Thoracic aorta (tissue), 2 donors: Measurements from ENCODE around the gene TSPAN11. TPM values are rescaled to one million over a fixed set of nuclear protein-coding genes. Genes with fewer than 3 reads are reported as not detected.

Source experiments
- ATAC-seq: fragments of 150-250 bp; one replicate; pipeline ENCODE4 v1.8.0; 2017; ENCODE audit warnings: low read depth; ENCODE audit not compliant: insufficient number of reproducible peaks, low FRiP score
- DNase-seq: peaks from one replicate; pipeline ENCODE4 v3.0.0-alpha.2; 2020; ENCODE audit warnings: low spot score
- H3K27ac ChIP-seq, 2 donors: fragments of 200-600 bp; sonication (generic); 1 replicate in 1 of 2; 2 replicates in 1 of 2; pipeline ENCODE4 v1.5.1; 2016; ENCODE audit warnings: mild to moderate bottlenecking in 2 of 2, moderate library complexity in 2 of 2
- H3K27me3 ChIP-seq: fragments of 200-600 bp; sonication (generic); replicated peaks from 2 replicates; pipeline ENCODE4 v1.6.0; 2016; ENCODE audit warnings: mild to moderate bottlenecking; ENCODE audit not compliant: insufficient read depth
- H3K36me3 ChIP-seq: fragments of 200-600 bp; sonication (generic); one replicate; pipeline ENCODE4 v1.5.1; 2016
- H3K4me1 ChIP-seq, 2 donors: fragments of 200-600 bp; sonication (generic); 1 replicate in 1 of 2; 2 replicates in 1 of 2; pipeline versions ENCODE4 v1.5.1 to v1.6.0; 2016; ENCODE audit warnings: low read depth in 2 of 2, mild to moderate bottlenecking in 1 of 2; ENCODE audit not compliant: control insufficient read depth in 1 of 2
- H3K4me3 ChIP-seq: fragments of 200-600 bp; sonication (generic); 2 replicates; pipeline ENCODE4 v1.5.1; 2016; ENCODE audit warnings: mild to moderate bottlenecking
- H3K9me3 ChIP-seq: fragments of 200-600 bp; sonication (generic); 2 replicates; pipeline ENCODE4 v1.5.1; 2016
- total RNA-seq, 2 donors: library from RNA; depleted of rRNA; stranded (reverse); fragments of >200 nt; gene quantifications; one replicate each; pipeline versions ENCODE4 v1.1.0 to v1.2.3, GENCODE V29; 2016
- TF ChIP-seq, protein P1 (sequence below): fragments of 200-600 bp; sonication (generic); IDR thresholded peaks from one replicate; pipeline ENCODE4 v1.5.1; 2019; ENCODE audit warnings: antibody characterized with exemption

Gene TSPAN11
- total RNA-seq, 2 donors from 2014 or later, result 0.41 to 3.0 TPM

DNA sequence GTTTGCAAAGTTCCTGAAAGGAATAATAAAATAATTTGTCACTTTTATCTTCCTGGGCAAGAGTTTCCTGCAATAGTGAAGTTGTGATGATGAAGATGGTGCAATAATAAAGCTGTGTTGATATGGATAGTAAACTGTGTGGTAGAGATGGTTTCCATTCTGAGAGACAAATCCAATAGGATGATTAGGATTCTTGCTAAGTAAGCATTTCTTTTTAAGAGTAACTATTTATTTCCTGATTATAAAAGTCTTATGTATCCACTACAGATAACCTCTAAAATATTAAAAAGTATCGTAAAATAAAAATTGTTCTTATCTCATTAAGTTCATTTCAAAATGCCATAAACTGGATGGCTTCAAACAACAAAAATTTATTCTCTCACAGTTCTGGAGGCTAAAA is 28.7 kb downstream of the TSPAN11 start:
- ATAC-seq (no peak), DNase-seq (no peak)
- Histone ChIP-seq H3K9me3 (no peaks in the 10 kb centered on the region), H3K36me3 (no peaks in the 10 kb centered on the region), H3K4me1 (no peaks in the 10 kb centered on the region), H3K27ac (no peak overlapping the region), H3K4me3 (no peak overlapping the region), H3K27me3 (no peaks in the 10 kb centered on the region)
- TF ChIP-seq, protein P1, sequence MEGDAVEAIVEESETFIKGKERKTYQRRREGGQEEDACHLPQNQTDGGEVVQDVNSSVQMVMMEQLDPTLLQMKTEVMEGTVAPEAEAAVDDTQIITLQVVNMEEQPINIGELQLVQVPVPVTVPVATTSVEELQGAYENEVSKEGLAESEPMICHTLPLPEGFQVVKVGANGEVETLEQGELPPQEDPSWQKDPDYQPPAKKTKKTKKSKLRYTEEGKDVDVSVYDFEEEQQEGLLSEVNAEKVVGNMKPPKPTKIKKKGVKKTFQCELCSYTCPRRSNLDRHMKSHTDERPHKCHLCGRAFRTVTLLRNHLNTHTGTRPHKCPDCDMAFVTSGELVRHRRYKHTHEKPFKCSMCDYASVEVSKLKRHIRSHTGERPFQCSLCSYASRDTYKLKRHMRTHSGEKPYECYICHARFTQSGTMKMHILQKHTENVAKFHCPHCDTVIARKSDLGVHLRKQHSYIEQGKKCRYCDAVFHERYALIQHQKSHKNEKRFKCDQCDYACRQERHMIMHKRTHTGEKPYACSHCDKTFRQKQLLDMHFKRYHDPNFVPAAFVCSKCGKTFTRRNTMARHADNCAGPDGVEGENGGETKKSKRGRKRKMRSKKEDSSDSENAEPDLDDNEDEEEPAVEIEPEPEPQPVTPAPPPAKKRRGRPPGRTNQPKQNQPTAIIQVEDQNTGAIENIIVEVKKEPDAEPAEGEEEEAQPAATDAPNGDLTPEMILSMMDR, result no peak

DNA sequence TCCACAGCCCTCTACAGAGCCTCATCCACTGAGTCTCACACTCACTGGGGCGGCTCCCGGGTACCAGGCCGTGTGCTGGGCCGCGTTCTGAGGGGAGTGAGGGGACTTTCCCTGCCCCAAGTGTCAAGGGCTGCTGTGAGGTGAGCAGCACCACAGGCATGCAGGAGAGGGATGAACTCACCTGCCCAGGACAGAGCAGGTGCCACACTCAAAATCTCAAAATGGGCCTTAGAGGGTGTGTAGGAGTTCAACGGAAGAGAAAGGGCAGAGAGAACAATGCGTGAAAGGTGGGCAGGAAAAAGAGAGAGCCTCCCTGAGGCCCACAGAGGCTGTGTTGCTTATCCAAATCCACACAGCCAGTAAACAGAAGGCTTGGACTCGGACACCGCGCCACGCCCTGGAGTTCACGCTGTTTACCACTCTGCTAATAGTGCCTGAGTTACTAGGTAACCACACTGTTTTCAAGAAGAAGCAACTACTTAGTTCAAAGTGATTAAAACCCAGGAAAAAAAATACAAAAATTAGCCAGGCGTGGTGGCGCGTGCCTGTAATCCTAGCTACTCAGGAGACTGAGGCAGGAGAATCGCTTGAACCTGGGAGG is 32.7 kb downstream of the TSPAN11 start:
- H3K27me3 ChIP-seq, result no peaks in the 10 kb centered on the region
- no peak overlapping the region for H3K4me3 ChIP-seq
- no peak for ATAC-seq
- DNase-seq, result no peak
- TF ChIP-seq, protein P1, result no peak
- no peaks in the 10 kb centered on the region for H3K9me3 ChIP-seq
- H3K36me3 ChIP-seq, result no peaks in the 10 kb centered on the region
- no peaks in the 10 kb centered on the region for H3K4me1 ChIP-seq
- no peak overlapping the region for H3K27ac ChIP-seq

- Histone ChIP-seq H3K4me1 (no peaks in the 10 kb centered on the region), H3K36me3 (no peaks in the 10 kb centered on the region), H3K4me3 (no peak overlapping the region), H3K27me3 (no peaks in the 10 kb centered on the region), H3K9me3 (no peaks in the 10 kb centered on the region), H3K27ac (no peak overlapping the region)
- DNase-seq (no peak), ATAC-seq (no peak)
- TF ChIP-seq, protein P1, result no peak
These were observed 33.2 kb downstream of the TSPAN11 start for GRCh38 chr12:30959778-30960177.

DNA sequence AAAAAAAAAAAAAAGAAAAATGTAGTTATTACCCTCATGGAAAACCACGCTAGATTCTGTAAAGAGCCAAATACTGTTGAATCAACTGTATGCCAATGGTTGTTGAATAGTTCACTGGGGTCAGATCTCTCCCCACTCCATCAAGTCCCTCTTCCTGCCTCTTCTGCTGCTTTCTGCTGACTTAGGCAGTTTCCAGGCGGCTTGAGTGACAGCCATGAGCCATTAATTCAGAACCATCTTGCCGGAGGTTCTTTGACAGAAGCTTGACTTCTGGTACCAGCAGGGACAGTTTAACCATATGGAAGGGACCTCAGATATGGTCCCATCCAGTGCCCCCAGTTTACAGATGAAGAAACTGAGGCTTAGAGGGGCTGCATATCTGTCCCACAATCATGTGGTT is 34.5 kb downstream of the TSPAN11 start:
- H3K27me3 ChIP-seq, result no peaks in the 10 kb centered on the region

DNA sequence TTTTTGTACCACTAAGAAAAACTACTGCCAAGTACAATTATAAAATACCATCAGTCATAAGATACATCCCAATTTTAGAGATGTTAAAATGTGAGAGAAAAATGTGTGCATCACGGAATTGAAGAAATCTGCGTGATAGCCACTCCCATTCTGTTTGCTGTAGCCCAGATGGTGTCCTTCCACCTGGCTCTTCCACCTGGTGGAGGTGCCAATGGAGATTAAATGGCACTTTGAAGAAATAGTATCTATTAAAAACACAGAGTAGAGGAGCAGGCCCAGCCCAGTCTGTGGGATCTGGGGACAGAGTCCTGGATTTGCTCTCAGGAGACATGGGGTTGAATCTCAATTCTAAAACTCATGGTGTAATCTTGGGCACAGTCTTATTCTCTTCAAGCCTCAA is 35.5 kb downstream of the TSPAN11 start:
- DNase-seq (no peak), ATAC-seq (no peak)
- Histone ChIP-seq H3K27ac (no peak overlapping the region), H3K36me3 (no peaks in the 10 kb centered on the region), H3K4me1 (no peaks in the 10 kb centered on the region), H3K4me3 (no peak overlapping the region), H3K9me3 (no peaks in the 10 kb centered on the region), H3K27me3 (no peaks in the 10 kb centered on the region)
- TF ChIP-seq, protein P1, result no peak

More for the DNA sequence above, 34.5 kb downstream of the TSPAN11 start:
- Histone ChIP-seq H3K36me3 (no peaks in the 10 kb centered on the region), H3K27ac (no peak overlapping the region), H3K4me3 (no peak overlapping the region), H3K4me1 (no peaks in the 10 kb centered on the region), H3K9me3 (no peaks in the 10 kb centered on the region)
- ATAC-seq (no peak), DNase-seq (no peak)
- TF ChIP-seq, protein P1, result no peak
